Esophagus muscularis mucosa (tissue), 4 donors: ENCODE data around the gene RET. TPM values are rescaled to one million over a fixed set of nuclear protein-coding genes. Genes with fewer than 3 reads are reported as not detected.

Experiments used
- DNase-seq: peaks from one replicate; pipeline ENCODE4 v3.0.0-alpha.2; 2017; ENCODE audit errors: extremely low spot score
- H3K27ac ChIP-seq, 4 donors: fragments of 200-600 bp; sonication (generic); replicated peaks in 1 of 4; 1 replicate in 3 of 4; 2 replicates in 1 of 4; pipeline ENCODE4 v1.5.1; 2016 to 2019; ENCODE audit warnings: mild to moderate bottlenecking in 1 of 4
- H3K27me3 ChIP-seq, 4 donors: fragments of 200-600 bp; sonication (generic); one replicate each; pipeline versions ENCODE4 v1.5.1 to v1.6.0; 2016 to 2019
- H3K36me3 ChIP-seq, 4 donors: fragments of 200-600 bp; sonication (generic); one replicate each; pipeline ENCODE4 v1.5.1; 2016 to 2019
- H3K4me1 ChIP-seq, 4 donors: fragments of 200-600 bp; sonication (generic); one replicate each; pipeline ENCODE4 v1.5.1; 2016 to 2019
- H3K4me3 ChIP-seq, 4 donors: fragments of 200-600 bp; sonication (generic); 1 replicate in 2 of 4; 2 replicates in 2 of 4; pipeline ENCODE4 v1.5.1; 2016 to 2019; ENCODE audit warnings: mild to moderate bottlenecking in 4 of 4, moderate library complexity in 1 of 4
- H3K9me3 ChIP-seq, 4 donors: fragments of 200-600 bp; sonication (generic); 1 replicate in 3 of 4; 2 replicates in 1 of 4; pipeline ENCODE4 v1.5.1; 2016 to 2019
- EP300 ChIP-seq: sonication (generic); formaldehyde crosslinking; IDR thresholded peaks from one replicate; pipeline ENCODE4 v1.6.1; 2017; ENCODE audit warnings: antibody characterized with exemption
- POLR2A ChIP-seq: fragments of 450-650 bp; IDR thresholded peaks from one replicate; pipeline ENCODE4 v1.6.1; 2017; ENCODE audit warnings: antibody characterized with exemption, moderate library complexity, mild to moderate bottlenecking, low read depth
- POLR2AphosphoS5 ChIP-seq, 2 donors: sonication (generic); formaldehyde crosslinking; IDR thresholded peaks; one replicate each; pipeline ENCODE4 v1.6.1; 2017; ENCODE audit warnings: antibody characterized with exemption in 2 of 2
- WGBS: methylation state at CpG from one replicate; pipeline ENCODE4 v1.1.5; 2018; 5-methylcytosine and 5-hydroxymethylcytosine counted together
- intact Hi-C: fragments of 100-400 bp; cut with DNase I; formaldehyde crosslinking; loops from one replicate; pipeline ENCODE4 v1.15.1; 2023
- total RNA-seq, 4 donors: library from RNA; depleted of rRNA; stranded (reverse); fragments of >200 nt; gene quantifications; one replicate each; pipeline versions ENCODE4 v1.1.0 to v1.2.1, GENCODE V29; 2016
- TF ChIP-seq, protein P1 (sequence below), 3 experiments: fragments of 200-600 bp in 2 of 3; fragments of 450-650 bp in 1 of 3; sonication (generic) in 2 of 3; IDR thresholded peaks; one replicate each; pipeline ENCODE4 v1.5.1; 2017 to 2019; ENCODE audit warnings: antibody characterized with exemption in 3 of 3, mild to moderate bottlenecking in 2 of 3, moderate library complexity in 1 of 3

Gene RET
- 1 to 10 TPM; 1.7 to 4.0 (median 3.0) TPM for total RNA-seq

DNA sequence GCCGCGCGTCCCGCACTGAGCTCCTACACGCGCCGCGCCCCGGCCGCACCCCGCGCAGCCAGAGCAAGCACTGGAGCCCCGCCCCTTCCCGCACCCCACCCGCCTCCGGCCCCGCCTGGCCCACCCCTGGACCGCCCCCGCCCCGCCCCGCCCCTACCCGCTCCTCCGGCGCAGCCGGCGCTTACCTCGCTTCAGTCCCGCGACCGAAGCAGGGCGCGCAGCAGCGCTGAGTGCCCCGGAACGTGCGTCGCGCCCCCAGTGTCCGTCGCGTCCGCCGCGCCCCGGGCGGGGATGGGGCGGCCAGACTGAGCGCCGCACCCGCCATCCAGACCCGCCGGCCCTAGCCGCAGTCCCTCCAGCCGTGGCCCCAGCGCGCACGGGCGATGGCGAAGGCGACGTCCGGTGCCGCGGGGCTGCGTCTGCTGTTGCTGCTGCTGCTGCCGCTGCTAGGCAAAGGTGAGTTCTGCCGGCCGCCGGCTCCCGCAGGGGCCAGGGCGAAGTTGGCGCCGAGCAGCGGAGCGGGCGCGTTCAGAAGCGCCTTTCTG is at the start of gene RET:
RET (plus strand) TSS at position 194 of the 545 bp plus-strand sequence; CDS start at position 384, 190 bp downstream.
- WGBS, result 1% methylated on average over 18 of the region's 78 CpGs
- Histone ChIP-seq H3K4me3 (peak within 1 kb of the TSS; percentile 47 to 55 (median 52)), H3K27ac (no peak within 1 kb of the TSS), H3K27me3 (peaks cover 0 to 99% (median 9%) of the 10 kb centered on the region in 4 donors), H3K9me3 (no peaks in the 10 kb centered on the region), H3K4me1 (peaks cover 0 to 27% (median 20%) of the 10 kb centered on the region in 4 donors), H3K36me3 (no peaks in the 10 kb centered on the region)
- TF ChIP-seq EP300 (no peak), POLR2AphosphoS5 (IDR thresholded peaks at IDR 0.05) (no peak), POLR2A (no peak)
- TF ChIP-seq, protein P1, sequence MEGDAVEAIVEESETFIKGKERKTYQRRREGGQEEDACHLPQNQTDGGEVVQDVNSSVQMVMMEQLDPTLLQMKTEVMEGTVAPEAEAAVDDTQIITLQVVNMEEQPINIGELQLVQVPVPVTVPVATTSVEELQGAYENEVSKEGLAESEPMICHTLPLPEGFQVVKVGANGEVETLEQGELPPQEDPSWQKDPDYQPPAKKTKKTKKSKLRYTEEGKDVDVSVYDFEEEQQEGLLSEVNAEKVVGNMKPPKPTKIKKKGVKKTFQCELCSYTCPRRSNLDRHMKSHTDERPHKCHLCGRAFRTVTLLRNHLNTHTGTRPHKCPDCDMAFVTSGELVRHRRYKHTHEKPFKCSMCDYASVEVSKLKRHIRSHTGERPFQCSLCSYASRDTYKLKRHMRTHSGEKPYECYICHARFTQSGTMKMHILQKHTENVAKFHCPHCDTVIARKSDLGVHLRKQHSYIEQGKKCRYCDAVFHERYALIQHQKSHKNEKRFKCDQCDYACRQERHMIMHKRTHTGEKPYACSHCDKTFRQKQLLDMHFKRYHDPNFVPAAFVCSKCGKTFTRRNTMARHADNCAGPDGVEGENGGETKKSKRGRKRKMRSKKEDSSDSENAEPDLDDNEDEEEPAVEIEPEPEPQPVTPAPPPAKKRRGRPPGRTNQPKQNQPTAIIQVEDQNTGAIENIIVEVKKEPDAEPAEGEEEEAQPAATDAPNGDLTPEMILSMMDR (IDR thresholded peaks at IDR 0.05), result no peak
- no peak for DNase-seq
- intact Hi-C loops, result no loop called here

DNA sequence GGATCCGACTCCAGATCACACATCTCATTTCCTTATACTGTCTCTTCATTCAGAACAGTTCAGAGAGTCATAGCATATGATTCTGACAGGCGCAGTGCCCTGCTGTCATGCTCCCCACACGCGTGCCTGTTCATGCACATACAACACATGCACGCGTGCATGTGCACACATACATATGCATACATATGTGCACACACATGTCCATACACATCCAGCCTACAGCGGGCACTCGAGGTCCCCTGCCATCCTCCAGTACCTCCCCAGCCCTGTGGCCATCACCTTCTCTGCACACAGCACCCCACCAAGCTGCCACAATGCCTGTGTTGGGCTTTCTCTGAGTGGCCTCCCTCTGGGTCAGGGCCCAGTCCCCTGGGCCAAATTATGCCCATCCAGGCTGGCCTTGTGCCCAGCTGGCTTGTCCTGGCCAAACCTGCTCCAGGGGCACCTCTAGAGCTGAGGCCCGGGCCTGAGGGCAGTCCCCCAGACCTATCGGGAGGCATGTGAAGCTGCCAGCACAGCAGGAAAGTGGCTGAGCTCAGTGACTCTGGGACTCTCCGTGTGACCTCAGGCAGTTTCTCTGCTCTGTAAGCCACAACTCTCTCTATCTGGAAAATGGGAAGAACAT is 49.4 kb upstream of the RET start:
- no peak for TF ChIP-seq POLR2AphosphoS5 (IDR thresholded peaks at IDR 0.05)
- no peak for TF ChIP-seq POLR2A
- TF ChIP-seq, protein P1 (IDR thresholded peaks at IDR 0.05), result no peak
- no peak for TF ChIP-seq EP300
- DNase-seq, result peak; percentile 60
- no peaks in the 10 kb centered on the region for H3K4me1 ChIP-seq
- 90% methylated on average over 10 of the region's 11 CpGs for WGBS
- H3K27ac ChIP-seq, result no peak overlapping the region
- peaks cover 0 to 17% (median 8%) of the 10 kb centered on the region in 4 donors for H3K9me3 ChIP-seq
- intact Hi-C loops, result no loop called here
- no peak overlapping the region for H3K4me3 ChIP-seq
- H3K27me3 ChIP-seq, result peaks cover 0 to 46% (median 0%) of the 10 kb centered on the region in 4 donors
- no peaks in the 10 kb centered on the region for H3K36me3 ChIP-seq

DNA sequence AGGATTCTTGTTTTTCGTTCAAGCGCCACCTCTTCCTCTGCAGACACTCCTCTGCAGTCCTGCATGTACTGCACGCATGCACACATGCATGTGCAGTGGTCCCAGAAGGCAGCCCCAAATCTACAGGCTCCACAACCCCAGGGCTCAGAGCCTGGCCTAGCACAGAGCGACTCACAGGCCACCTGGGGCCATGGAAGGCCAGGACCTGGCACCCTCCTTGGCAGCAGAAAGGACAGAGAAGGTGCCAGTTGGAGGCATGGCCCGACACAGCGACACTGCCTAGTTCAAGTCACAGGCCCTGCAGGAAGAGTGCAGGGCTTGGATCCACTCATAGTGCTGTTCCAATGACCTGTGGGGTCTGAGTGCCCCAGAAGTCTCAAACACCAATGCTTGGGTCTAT is 48.7 kb upstream of the RET start:
- intact Hi-C loops, result no loop called here
- TF ChIP-seq, protein P1 (IDR thresholded peaks at IDR 0.05), result no peak
- TF ChIP-seq EP300 (no peak), POLR2AphosphoS5 (IDR thresholded peaks at IDR 0.05) (no peak), POLR2A (no peak)
- H3K27me3 ChIP-seq, result peaks cover 0 to 40% (median 0%) of the 10 kb centered on the region in 4 donors
- no peak overlapping the region for H3K4me3 ChIP-seq
- WGBS, result 100% methylated on average over 3 of the region's 6 CpGs
- no peaks in the 10 kb centered on the region for H3K36me3 ChIP-seq
- no peak for DNase-seq
- peaks cover 0 to 24% (median 14%) of the 10 kb centered on the region in 4 donors for H3K9me3 ChIP-seq
- H3K4me1 ChIP-seq, result no peaks in the 10 kb centered on the region
- H3K27ac ChIP-seq, result no peak overlapping the region

DNA sequence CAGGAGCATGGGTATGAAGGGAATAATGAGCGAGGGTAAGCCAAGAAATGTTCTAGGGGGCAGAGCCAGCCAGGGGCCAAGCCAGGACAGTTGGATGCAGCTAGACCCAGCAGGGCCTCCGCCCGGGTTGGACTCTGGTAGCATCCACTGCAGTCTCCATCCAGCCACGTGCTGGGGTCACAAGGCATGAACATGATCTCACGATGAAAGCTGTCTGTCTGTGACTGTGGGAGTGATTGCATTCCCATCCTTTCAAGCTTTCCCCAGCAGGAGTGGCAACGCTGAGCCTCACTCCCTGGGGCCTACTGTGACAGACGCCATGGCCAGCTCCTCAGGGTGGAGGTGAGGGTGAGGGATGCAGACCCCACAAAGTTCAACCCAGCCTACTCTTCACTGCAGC is 47.8 kb upstream of the RET start:
- 87% methylated on average over 6 of the region's 7 CpGs for WGBS

More for the DNA sequence above, 47.8 kb upstream of the RET start:
- no peaks in the 10 kb centered on the region for H3K36me3 ChIP-seq
- H3K4me1 ChIP-seq, result no peaks in the 10 kb centered on the region
- no peak overlapping the region for H3K4me3 ChIP-seq
- H3K27me3 ChIP-seq, result peaks cover 0 to 40% (median 0%) of the 10 kb centered on the region in 4 donors
- H3K27ac ChIP-seq, result no peak overlapping the region
- peaks cover 0 to 27% (median 18%) of the 10 kb centered on the region in 4 donors for H3K9me3 ChIP-seq
- intact Hi-C loops, result no loop called here
- DNase-seq, result no peak
- TF ChIP-seq POLR2AphosphoS5 (IDR thresholded peaks at IDR 0.05), result no peak
- TF ChIP-seq, protein P1 (IDR thresholded peaks at IDR 0.05), result no peak
- TF ChIP-seq POLR2A, result no peak
- no peak for TF ChIP-seq EP300
